SK-N-MC (cell line): ENCODE measurements around the gene BLACAT1.

ENCODE experiments used
- EZH2 ChIP-seq: fragments of 200-600 bp; sonication (generic); IDR thresholded peaks from one replicate; pipeline ENCODE4 v1.6.1; 2017; ENCODE audit warnings: antibody characterized with exemption
- POLR2AphosphoS5 ChIP-seq: IDR thresholded peaks from 2 replicates; pipeline ENCODE4 v1.6.1; 2012; ENCODE audit warnings: mild to moderate bottlenecking, low read depth, low read length, borderline replicate concordance

DNA sequence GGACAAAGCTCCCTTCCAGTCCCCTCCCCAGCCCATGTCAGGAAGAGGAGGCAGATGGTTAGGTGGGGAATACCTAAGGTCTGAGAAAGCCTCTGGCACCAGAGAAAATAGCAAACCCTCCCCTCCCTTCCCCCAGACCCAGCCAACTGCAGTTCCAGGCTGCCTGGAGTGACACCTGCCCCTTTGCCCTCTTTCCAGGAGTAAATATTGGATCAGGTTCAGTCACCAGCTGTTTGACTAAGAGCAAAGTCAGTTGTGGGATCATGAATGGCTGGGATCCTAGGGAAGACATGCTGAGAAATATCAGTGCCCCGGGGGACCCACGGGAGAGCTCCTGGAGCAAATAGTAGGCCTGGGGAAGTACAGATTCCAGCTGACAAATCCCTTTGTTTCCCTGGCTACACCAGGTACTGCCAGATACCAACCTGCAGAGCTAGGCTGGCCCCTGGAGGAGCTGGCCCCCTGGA is 36.4 kb upstream of the BLACAT1 start:
- TF ChIP-seq EZH2 (no peak), POLR2AphosphoS5 (no peak)
